ENCODE results near the gene AIP. TPM values are rescaled to one million over a fixed set of nuclear protein-coding genes. Genes with fewer than 3 reads are reported as not detected.

Gene AIP
- total and polyA plus RNA-seq, 2 of the 8 experiments (the other 6 are each of a cell fraction or from before 2014, with no cell fraction given) = 29.8 to 54.4 TPM

- TF ChIP-seq GABPA (IDR thresholded peaks at IDR 0.05; ENCODE audit: borderline replicate concordance, insufficient read depth, low read length) (no peak), BRCA1 (IDR thresholded peaks at IDR 0.05; ENCODE audit: low read depth, low read length) (no peak), SIX5 (IDR thresholded peaks at IDR 0.05; ENCODE audit: low read depth, low read length) (no peak), HDAC2 (IDR thresholded peaks at IDR 0.05; ENCODE audit: borderline replicate concordance in 1 of 2, low read depth in 2 of 2, low read length in 2 of 2) (peak in 1 of 2 experiments; percentile 86; a peak in 2 of 4 replicates), POLR2A (IDR thresholded peaks at IDR 0.05; ENCODE audit: control extremely low read depth in 1 of 2, low read depth in 2 of 2, low read length in 2 of 2) (peak in 1 of 2 experiments; percentile 89; a peak in 2 of 3 replicates), POU5F1 (IDR thresholded peaks at IDR 0.05; ENCODE audit: low read depth, low read length) (no peak), POLR2AphosphoS5 (IDR thresholded peaks at IDR 0.05; ENCODE audit: low read depth, low read length) (peak; percentile 42; the same call in 1 of the 2 replicates), CHD2 (IDR thresholded peaks at IDR 0.05; ENCODE audit: low read length) (peak; percentile 94), CREB1 (IDR thresholded peaks at IDR 0.05) (no peak), TBP (IDR thresholded peaks at IDR 0.05; ENCODE audit: low read depth, low read length) (peak; percentile 69), PHF8 (conservative IDR thresholded peaks at IDR 0.05; ENCODE audit: low read depth, low read length) (no peak; the same call in 1 of the 2 replicates), E2F6 (IDR thresholded peaks at IDR 0.05) (peak; percentile 17; the same call in 1 of the 2 replicates)
- TF ChIP-seq, protein P1, sequence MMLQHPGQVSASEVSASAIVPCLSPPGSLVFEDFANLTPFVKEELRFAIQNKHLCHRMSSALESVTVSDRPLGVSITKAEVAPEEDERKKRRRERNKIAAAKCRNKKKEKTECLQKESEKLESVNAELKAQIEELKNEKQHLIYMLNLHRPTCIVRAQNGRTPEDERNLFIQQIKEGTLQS (IDR thresholded peaks at IDR 0.05; ENCODE audit: insufficient read depth, low read depth, low read length) = 0 out of 2 replicates have a peak, but pooled peaks have one; percentile 6
- TF ChIP-seq, protein P2, sequence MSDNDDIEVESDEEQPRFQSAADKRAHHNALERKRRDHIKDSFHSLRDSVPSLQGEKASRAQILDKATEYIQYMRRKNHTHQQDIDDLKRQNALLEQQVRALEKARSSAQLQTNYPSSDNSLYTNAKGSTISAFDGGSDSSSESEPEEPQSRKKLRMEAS (IDR thresholded peaks at IDR 0.05) = 0 out of 2 replicates have a peak, but pooled peaks have one; percentile 4
Measured at GRCh38 chr11:67507864-67508485, 25.1 kb downstream of the AIP start, which contains the start of gene CDK2AP2 (continued).

Data from H1 (cell line).